HG03460 (cell line): ENCODE measurements around the gene ZNF718.
"Not testable (repeated sequence)": the region's sequence is repeated elsewhere in the genome, so short reads cannot be mapped to it uniquely, and the experiment has no call there.

ENCODE experiments used
- ATAC-seq: cut with Tn5 transposase; IDR thresholded peaks from one replicate; pipeline ENCODE4 v1.9.1; 2021; ENCODE audit not compliant: unreplicated experiment

The ZNF718 gene

DNA sequence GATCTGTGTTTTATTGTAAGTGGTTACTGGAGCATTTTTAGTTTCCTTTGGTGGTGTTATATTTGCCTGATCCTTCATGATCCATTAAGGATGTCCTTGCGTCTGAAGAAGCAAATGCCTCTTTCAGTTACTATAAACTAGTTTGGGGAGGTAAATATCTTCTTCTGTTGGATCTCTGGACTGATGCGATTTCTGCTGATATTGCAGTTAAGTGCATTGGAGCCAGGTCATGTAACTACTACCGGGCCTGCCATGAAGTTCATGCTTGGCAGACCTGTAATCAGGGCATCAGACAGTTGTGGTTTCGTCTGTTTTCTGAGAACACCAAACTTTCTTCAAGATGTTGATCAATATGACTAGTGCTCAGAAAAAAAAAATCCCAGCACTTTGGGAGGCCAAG, 22.9 kb downstream of the ZNF718 start:
- no peak for ATAC-seq

DNA sequence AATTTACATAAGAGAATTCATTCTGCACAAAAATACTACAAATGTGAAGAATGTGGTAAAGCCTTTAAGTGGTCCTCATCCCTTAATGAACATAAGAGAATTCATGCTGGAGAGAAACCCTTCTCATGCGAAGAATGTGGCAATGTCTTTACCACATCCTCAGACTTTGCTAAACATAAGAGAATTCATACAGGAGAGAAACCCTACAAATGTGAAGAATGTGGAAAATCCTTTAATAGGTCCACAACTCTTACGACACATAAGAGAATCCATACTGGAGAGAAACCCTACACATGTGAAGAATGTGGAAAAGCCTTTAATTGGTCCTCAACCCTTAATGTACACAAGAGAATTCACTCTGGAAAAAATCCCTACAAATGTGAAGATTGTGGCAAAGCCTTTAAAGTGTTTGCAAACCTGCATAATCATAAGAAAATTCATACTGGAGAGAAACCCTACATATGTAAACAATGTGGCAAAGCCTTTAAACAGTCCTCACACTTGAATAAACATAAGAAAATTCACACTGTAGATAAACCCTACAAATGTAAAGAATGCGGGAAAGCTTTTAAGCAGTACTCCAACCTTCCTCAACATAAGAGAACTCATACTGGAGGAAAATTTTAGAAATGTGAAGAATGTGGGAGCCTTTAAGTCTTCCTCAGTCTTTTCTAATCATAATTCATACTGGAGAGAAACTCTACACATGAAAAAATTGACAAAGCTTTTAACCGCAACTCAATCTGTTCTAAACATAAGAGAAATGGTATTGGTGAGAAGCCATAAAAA, 37.4 kb downstream of the ZNF718 start:
- no peak for ATAC-seq

DNA sequence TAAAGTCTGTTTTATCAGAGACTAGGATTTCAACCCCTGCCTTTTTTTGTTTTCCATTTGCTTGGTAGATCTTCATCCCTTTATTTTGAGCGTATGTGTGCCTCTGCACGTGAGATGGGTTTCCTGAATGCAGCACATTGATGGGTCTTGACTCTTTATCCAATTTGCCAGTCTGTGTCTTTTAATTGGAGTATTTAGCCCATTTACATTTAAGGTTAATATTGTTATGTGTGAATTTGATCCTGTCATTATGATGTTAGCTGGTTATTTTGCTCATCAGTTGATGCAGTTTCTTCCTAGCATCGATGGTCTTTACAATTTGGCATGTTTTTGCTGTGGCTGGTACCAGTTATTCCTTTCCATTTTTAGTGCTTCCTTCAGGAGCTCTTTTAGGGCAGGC, 45.3 kb downstream of the ZNF718 start:
- ATAC-seq: not testable (repeated sequence)

DNA sequence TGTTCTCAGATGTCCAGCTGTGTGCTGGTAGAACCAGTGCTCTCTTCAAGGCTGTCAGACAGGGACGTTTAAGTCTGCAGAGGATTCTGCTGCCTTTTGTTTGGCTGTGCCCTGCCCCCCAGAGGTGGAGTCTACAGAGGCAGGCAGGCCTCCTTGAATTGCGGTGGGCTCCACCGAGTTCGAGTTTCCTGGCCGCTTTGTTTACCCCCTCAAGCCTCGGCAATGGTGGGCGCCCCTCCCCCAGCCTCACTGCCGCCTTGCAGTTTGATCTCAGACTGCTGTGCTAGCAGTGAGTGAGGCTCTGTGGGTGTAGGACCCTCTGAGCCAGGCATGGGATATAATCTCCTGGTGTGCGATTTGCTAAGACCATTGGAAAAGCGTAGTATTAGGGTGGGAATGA, 47.0 kb downstream of the ZNF718 start:
- ATAC-seq: not testable (repeated sequence)

DNA sequence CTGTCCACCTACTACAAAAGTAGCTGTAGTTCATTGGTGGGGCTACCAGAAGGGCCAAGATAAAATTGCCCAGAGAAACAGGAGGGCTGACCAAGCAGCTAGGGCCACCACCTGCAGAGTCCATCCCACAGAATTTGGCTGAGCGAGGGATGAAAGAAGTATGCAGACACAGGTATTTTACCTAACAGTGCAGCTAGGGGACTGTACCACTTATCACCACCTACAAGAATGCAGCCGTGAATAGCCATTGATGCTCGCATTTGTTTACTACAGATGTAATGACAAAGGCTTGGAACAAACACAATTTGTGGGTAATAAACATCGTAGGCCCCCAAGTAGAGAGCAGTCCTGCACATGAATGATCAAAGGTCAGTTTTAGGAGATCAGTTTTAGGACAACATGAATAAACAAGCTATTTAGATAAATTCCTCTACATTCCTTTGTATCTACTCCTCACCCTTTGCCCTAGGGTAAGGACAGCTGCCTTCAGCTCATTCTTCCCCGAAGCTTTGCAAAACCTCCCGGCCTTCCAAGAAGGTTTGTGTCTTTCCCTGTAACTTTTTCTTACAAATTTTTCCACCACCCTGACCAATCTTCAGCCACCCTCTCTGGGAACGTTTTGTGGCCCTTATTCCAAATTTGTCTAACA, 49.5 kb downstream of the ZNF718 start:
- ATAC-seq: no peak

DNA sequence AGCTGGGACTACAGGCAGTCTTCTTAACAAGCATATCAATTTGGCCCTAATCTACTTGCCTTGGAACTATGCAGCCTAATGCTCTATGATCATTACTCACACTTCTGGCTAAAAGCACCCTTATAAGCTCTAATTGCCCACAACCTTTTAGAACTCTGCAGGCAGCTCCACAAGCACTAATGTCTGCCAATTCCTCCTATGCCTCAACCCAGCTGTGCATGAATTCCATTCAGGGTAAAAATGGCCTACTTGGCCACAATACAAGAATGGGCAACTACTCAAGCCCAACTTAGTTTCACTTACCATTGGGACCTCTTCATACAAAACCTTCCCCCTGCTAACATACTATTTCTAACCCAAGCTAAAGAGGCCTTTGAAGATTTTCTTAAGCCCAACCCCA, 51.7 kb downstream of the ZNF718 start:
- ATAC-seq: no peak

GRCh38 chr4:176995-177394, 52.7 kb downstream of the ZNF718 start:
- no peak for ATAC-seq

- ATAC-seq: not testable (repeated sequence)
These were observed 57.9 kb downstream of the ZNF718 start for GRCh38 chr4:182225-182624.

GRCh38 chr4:188091-188490, 63.8 kb downstream of the ZNF718 start:
- no peak for ATAC-seq

- ATAC-seq: not testable (repeated sequence)
These were observed 70.9 kb downstream of the ZNF718 start for GRCh38 chr4:195159-195558.

DNA sequence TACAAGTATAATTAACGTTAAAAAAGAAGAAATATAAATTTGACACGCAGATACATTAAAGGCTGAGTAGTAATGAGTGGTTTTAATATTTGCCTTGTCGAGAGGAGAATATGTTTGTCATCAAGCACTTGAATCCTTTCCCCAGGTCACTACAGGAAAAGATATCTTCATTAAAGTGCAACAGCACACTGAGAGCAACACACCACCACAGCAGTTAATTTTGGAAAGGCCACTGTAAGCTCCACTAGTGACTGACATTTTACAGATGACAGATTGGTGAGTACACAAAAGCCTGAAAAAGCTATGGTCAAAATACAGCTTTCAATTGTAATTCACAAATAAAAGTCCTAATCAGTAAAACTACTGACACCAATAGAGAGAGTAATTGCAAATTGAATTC, 76.6 kb downstream of the ZNF718 start:
- no peak for ATAC-seq

- not testable (repeated sequence) for ATAC-seq
These were observed 78.5 kb downstream of the ZNF718 start for GRCh38 chr4:202822-203221.

DNA sequence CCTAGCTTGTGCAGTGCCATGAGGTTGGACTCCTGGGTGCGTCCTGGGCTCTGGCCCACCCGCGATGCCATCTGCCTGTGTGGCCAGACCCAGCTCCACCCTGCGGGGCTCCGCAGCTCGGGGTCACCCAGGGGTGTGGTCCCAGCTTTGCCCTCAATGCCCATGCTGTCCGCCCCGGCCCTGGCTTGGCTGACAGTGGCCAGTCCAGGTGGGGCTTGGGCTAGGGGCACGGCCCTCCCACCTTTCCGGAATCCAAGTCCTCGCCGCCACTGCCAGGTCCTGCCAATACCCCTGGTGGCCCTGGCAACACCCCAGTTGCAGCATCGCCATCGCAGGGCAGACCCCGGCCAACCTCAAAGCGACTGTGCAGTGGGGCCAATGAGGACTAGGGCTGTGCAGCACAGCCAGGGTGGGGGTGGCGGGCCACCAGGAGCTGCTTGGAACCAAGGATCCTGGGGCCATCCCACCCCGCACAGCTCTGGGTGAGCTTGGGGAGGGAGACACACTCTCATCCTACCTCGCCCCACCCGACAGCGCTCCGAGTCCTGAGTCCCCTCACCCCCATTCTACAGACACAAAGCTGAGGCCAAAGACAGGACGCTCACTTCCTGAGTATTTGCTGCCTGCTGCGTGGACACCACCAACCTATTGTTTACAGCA, 80.9 kb downstream of the ZNF718 start:
- no peak for ATAC-seq

DNA sequence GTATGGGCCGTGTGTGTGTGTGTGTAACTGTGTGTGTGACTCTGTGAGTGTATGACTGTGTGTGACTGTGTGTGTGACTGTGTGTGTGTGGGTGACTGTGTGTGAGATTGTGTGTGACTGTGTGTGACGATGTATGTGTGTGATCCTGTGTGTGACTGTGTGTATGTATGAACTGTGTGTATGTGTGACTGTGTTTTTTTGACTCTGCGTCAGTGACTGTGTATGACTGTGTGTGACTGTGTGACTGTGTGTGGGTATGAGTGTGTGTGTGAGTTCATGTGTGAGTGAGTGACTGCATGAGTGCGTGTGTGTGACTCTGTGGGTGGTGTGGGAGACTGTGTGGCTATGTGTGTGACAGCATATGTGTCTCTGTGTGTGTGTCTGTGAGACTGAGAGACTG, 81.8 kb downstream of the ZNF718 start:
- ATAC-seq: no peak

DNA sequence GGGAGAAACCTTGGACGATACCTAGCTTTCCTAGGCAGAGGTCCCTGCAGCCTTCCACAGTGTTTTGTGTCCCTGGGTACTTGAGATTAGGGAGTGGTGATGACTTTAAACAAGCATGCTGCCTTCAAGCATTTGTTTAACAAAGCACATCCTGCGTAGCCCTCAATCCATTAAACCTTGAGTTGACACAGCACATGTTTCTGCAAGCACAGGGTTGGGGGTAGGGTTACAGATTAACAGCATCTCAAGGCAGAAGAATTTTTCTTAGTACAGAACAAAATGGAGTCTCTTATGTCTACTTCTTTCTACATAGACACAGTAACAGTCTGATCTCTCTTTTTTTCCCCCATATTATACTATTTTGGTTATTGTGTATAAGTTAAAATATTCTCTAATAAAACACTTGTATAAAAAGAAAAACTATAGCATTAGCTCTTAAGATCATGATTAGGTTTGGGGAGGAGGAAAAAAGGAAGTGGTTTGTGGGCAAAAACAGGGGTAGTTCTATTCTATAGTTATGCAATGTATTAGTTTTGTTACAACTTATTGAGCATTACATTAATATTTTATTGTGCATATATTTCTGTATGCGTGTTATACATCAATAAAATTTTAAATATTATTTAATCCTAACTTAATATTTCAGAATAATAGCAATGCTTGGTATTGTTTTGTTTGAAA, 84.3 kb downstream of the ZNF718 start:
- ATAC-seq: not testable (repeated sequence)

DNA sequence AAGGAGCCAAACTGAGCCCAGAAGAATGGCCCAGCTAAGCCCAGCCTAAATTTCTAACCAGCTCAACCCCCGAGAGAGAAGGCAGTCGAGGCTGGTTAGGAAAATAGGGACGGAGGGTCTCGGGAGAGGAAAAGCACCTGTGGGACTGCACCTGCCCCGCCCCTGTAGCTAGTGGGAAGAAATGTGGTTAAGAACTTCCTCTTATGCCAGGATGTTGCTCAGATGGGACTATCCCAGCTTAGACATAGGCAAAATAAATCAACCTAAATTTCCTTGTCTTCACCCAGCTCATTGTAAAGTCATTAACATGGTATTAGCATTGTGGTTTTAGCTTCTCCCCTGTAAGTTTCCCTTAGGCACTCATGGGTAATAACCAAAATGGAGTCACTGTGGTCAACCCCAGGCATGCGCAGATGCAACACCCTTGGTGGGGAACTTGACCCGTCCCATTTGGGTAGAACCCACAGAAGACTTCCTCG, 86.8 kb downstream of the ZNF718 start:
- no peak for ATAC-seq

DNA sequence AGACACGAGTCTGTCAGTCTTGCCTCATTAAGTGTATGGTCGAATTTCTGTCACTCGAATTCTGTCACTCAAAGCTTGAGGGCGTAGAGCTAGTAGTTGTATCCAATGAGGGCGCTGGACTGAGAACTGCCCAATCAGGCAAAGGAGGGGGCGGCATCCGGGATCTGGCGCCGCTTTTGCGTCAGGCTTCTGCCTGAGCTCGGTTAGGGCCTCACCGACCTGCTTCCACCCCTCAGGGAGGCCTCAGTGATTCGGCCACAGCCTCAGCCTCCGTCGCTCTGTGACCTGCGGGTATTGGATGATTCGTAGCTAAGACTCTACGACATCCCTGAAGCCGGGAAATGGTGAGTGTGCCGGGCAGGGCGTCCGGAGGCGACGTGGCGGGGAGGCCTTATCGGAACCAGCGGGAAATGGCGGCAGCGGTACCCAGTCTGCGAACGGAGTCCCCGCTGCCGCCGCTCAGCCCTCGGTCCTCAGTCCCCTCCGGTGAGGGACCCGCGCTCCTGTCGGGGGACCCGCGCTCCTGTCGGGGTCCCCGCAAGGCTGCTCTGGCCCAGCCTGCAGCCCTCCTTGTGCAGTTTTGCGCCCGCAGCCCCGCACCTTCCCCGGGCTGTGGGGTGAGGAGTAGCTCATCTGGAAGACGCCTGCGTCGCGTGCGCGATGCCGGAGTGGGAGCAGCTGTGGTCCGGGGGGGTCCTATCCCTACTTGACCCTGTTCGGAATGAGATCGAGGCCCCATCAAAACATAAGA, 88.3 kb downstream of the ZNF718 start:
- ATAC-seq: no peak

- ATAC-seq: not testable (repeated sequence)
These were observed 88.9 kb downstream of the ZNF718 start for GRCh38 chr4:213189-213535.
